CD14-positive monocyte (primary cell): ENCODE results near the gene PDK2. TPM values are rescaled to one million over a fixed set of nuclear protein-coding genes. Genes with fewer than 3 reads are reported as not detected.
A peak's percentile ranks its signal among the peaks of the same experiment; 100 is the strongest.

Experiments used
- DNase-seq, 3 donors: peaks; one replicate each; pipeline ENCODE4 v3.0.0-alpha.2; 2011 to 2022
- H2AFZ ChIP-seq: 2 replicates; pipeline ENCODE4 v1.6.0; 2012; ENCODE audit warnings: mild to moderate bottlenecking, low read depth, low read length, inconsistent platforms; ENCODE audit not compliant: insufficient read depth, poor library complexity, severe bottlenecking
- H3K27ac ChIP-seq, 2 donors: 1 replicate in 1 of 2; 2 replicates in 1 of 2; pipeline ENCODE4 v1.5.1; 2012 to 2013; ENCODE audit warnings: low read length in 2 of 2, control low read depth in 1 of 2, inconsistent platforms in 1 of 2, low read depth in 1 of 2, mild to moderate bottlenecking in 1 of 2
- H3K27me3 ChIP-seq, 2 donors: one replicate each; pipeline versions ENCODE4 v1.6.0 to v1.6.1; 2011 to 2013; ENCODE audit warnings: low read length in 2 of 2; ENCODE audit not compliant: control insufficient read depth in 2 of 2, insufficient read depth in 2 of 2
- H3K36me3 ChIP-seq, 2 donors: replicated peaks in 1 of 2; 1 replicate in 1 of 2; 2 replicates in 1 of 2; pipeline versions ENCODE4 v1.5.1 to v1.6.1; 2012 to 2013; ENCODE audit warnings: low read length in 2 of 2, control low read depth in 1 of 2, inconsistent platforms in 1 of 2, mild to moderate bottlenecking in 1 of 2; ENCODE audit not compliant: insufficient read depth in 2 of 2, control insufficient read depth in 1 of 2
- H3K4me1 ChIP-seq, 2 donors: 1 replicate in 1 of 2; 2 replicates in 1 of 2; pipeline versions ENCODE4 v1.5.1 to v1.6.1; 2012 to 2013; ENCODE audit warnings: low read length in 2 of 2, control low read depth in 1 of 2, inconsistent platforms in 1 of 2, mild to moderate bottlenecking in 1 of 2, moderate library complexity in 1 of 2; ENCODE audit not compliant: insufficient read depth in 2 of 2, control insufficient read depth in 1 of 2
- H3K4me2 ChIP-seq: replicated peaks from 2 replicates; pipeline ENCODE3; 2012; ENCODE audit warnings: low read length, moderate library complexity, mild to moderate bottlenecking; ENCODE audit not compliant: poor library complexity, severe bottlenecking; ENCODE audit errors: extremely low read depth
- H3K4me3 ChIP-seq, 3 experiments: fragments of 200-600 bp in 1 of 3; sonication (generic) in 1 of 3; replicated peaks in 1 of 3; 1 replicate in 2 of 3; 2 replicates in 1 of 3; pipeline ENCODE4 v1.5.1; 2011 to 2013; ENCODE audit warnings: low read length in 3 of 3, mild to moderate bottlenecking in 3 of 3, control low read depth in 2 of 3, low read depth in 2 of 3, inconsistent platforms in 1 of 3, moderate library complexity in 1 of 3
- H3K79me2 ChIP-seq: 2 replicates; pipeline ENCODE4 v1.6.0; 2012; ENCODE audit warnings: mild to moderate bottlenecking, control low read depth, inconsistent platforms, low read length, moderate library complexity; ENCODE audit not compliant: insufficient read depth
- H3K9ac ChIP-seq: 2 replicates; pipeline ENCODE4 v1.6.0; 2017; ENCODE audit warnings: low read length, mild to moderate bottlenecking; ENCODE audit not compliant: insufficient read depth, poor library complexity, severe bottlenecking
- H3K9me3 ChIP-seq, 2 donors: replicated peaks in 1 of 2; 1 replicate in 1 of 2; 2 replicates in 1 of 2; pipeline versions ENCODE4 v1.5.1 to v1.6.1; 2012 to 2013; ENCODE audit warnings: low read length in 2 of 2, control low read depth in 1 of 2; ENCODE audit not compliant: control insufficient read depth in 1 of 2, insufficient read depth in 1 of 2
- H4K20me1 ChIP-seq: 2 replicates; pipeline ENCODE4 v1.6.0; 2012; ENCODE audit warnings: mild to moderate bottlenecking, low read length, control low read depth, moderate library complexity; ENCODE audit not compliant: insufficient read depth
- H3K27ac Mint-ChIP-seq, 7 donors: one replicate each; pipeline ENCODE4 v1.8.0; 2020; ENCODE audit warnings: mild to moderate bottlenecking in 7 of 7, mixed read lengths in 7 of 7, moderate library complexity in 6 of 7, inconsistent platforms in 2 of 7
- H3K27me3 Mint-ChIP-seq, 3 donors: one replicate each; pipeline ENCODE4 v1.8.0; 2021 to 2022; ENCODE audit warnings: low read depth in 3 of 3, mild to moderate bottlenecking in 3 of 3, mixed read lengths in 3 of 3, moderate library complexity in 3 of 3, inconsistent platforms in 1 of 3
- H3K36me3 Mint-ChIP-seq, 2 donors: one replicate each; pipeline ENCODE4 v1.8.0; 2020; ENCODE audit warnings: mixed read lengths in 2 of 2, inconsistent platforms in 1 of 2, mild to moderate bottlenecking in 1 of 2
- H3K4me1 Mint-ChIP-seq: one replicate; pipeline ENCODE4 v1.8.0; 2020; ENCODE audit warnings: mild to moderate bottlenecking, mixed read lengths
- H3K4me3 Mint-ChIP-seq, 2 donors: one replicate each; pipeline ENCODE4 v1.8.0; 2020; ENCODE audit warnings: mild to moderate bottlenecking in 2 of 2, mixed read lengths in 2 of 2, moderate library complexity in 1 of 2
- H3K9me3 Mint-ChIP-seq, 7 donors: one replicate each; pipeline ENCODE4 v1.8.0; 2020 to 2022; ENCODE audit warnings: mixed read lengths in 7 of 7, mild to moderate bottlenecking in 6 of 7, moderate library complexity in 6 of 7, inconsistent platforms in 2 of 7
- WGBS: methylation state at CpG from one replicate; pipeline ENCODE4 v1.1.5; 2013; ENCODE audit warnings: missing lambda C conversion rate; ENCODE audit not compliant: insufficient coverage; 5-methylcytosine and 5-hydroxymethylcytosine counted together
- intact Hi-C, 2 donors: fragments of 100-400 bp; cut with micrococcal nuclease; formaldehyde crosslinking; loops; one replicate each; pipeline versions ENCODE4 v1.15.0 to v1.15.1; 2023
- polyA plus RNA-seq, 3 donors: library from polyadenylated mRNA; depleted of rRNA in 1 of 3; unstranded in 2 of 3; stranded (reverse) in 1 of 3; fragments of 300-500 nt in 2 of 3; fragments of >200 nt in 1 of 3; fragmentation: Illumina TruSeq in 2 of 3; gene quantifications; 1 replicate in 2 of 3; 2 replicates in 1 of 3; pipeline ENCODE4 v1.2.3, GENCODE V29; 2012 to 2021
- TF ChIP-seq, protein P1 (sequence below): fragments of 200-600 bp; IDR thresholded peaks from one replicate; pipeline ENCODE4 v1.8.0; 2022; ENCODE audit warnings: antibody characterized with exemption, mild to moderate bottlenecking

The PDK2 gene
- polyA plus RNA-seq, 3 donors, result 15.9 to 43.0 (median 23.4) TPM

DNA sequence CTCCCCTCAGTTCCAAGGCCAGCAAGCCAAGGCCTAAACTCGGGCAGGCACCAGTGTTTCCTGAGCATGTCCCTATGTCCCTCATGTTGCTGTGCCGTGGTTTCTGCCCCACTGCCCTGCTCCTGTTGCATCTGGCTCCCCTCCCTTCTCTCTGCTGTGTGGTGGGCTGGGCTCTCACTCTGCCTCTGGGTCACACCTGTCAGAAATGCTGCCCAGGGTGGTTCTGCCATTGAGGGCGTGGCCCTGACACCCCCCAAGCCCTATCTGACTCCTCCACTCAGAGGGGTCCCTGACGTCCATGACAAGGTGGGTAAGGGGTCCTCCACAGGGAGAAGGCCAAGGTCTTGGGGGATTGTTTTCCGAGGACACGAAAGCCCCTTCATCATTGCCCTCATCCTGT is 48.5 kb upstream of the PDK2 start:
- no peak overlapping the region for H3K27ac Mint-ChIP-seq

DNA sequence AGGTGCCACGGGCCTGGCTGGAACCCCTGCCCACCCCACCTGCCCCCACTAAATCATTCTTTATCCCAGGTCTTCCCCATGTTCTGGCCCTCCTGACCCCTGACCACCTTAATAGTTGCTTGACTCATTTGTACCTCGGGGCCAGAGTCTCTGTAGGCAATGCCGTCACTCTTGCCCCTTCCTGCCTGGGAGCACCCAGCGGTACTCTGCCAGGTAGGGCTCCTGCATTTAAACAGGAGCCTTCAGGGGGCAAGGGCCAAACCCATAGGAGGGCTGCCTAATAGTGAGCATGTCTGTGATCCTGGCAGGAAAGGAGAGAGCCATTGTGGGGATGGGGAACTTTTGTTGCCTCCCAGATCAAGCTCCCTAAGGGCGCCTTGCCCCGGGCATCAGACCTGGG is 48.1 kb upstream of the PDK2 start:
- no peaks in the 10 kb centered on the region for H4K20me1 ChIP-seq
- Mint-ChIP-seq H3K36me3 (no peaks in the 10 kb centered on the region), H3K27me3 (peaks cover 8 to 14% (median 9%) of the 10 kb centered on the region in 3 donors), H3K4me1 (peaks cover 8% of the 10 kb centered on the region), H3K27ac (peak overlapping the region in 2 of 7 donors; percentile 23 to 66), H3K4me3 (no peak overlapping the region), H3K9me3 (no peaks in the 10 kb centered on the region)
- H3K4me2 ChIP-seq, result no peak overlapping the region
- TF ChIP-seq, protein P1, sequence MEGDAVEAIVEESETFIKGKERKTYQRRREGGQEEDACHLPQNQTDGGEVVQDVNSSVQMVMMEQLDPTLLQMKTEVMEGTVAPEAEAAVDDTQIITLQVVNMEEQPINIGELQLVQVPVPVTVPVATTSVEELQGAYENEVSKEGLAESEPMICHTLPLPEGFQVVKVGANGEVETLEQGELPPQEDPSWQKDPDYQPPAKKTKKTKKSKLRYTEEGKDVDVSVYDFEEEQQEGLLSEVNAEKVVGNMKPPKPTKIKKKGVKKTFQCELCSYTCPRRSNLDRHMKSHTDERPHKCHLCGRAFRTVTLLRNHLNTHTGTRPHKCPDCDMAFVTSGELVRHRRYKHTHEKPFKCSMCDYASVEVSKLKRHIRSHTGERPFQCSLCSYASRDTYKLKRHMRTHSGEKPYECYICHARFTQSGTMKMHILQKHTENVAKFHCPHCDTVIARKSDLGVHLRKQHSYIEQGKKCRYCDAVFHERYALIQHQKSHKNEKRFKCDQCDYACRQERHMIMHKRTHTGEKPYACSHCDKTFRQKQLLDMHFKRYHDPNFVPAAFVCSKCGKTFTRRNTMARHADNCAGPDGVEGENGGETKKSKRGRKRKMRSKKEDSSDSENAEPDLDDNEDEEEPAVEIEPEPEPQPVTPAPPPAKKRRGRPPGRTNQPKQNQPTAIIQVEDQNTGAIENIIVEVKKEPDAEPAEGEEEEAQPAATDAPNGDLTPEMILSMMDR, result no peak
- DNase-seq, result no peak
- H3K9ac ChIP-seq, result no peak overlapping the region
- H3K9me3 ChIP-seq, result no peaks in the 10 kb centered on the region
- H3K27ac ChIP-seq, result no peak overlapping the region
- WGBS, result 95% methylated on average over 4 of the region's 6 CpGs
- no peaks in the 10 kb centered on the region for H3K36me3 ChIP-seq
- H3K79me2 ChIP-seq, result no peaks in the 10 kb centered on the region
- intact Hi-C loops, result no loop called here
- no peaks in the 10 kb centered on the region for H3K27me3 ChIP-seq
- H2AFZ ChIP-seq, result no peak overlapping the region
- H3K4me3 ChIP-seq, result no peak overlapping the region
- no peaks in the 10 kb centered on the region for H3K4me1 ChIP-seq

More for the DNA sequence above, 48.5 kb upstream of the PDK2 start:
- Histone ChIP-seq H3K4me1 (no peaks in the 10 kb centered on the region), H3K4me2 (no peak overlapping the region), H3K27ac (no peak overlapping the region), H3K9me3 (no peaks in the 10 kb centered on the region), H4K20me1 (no peaks in the 10 kb centered on the region), H2AFZ (no peak overlapping the region), H3K36me3 (no peaks in the 10 kb centered on the region), H3K27me3 (no peaks in the 10 kb centered on the region), H3K79me2 (no peaks in the 10 kb centered on the region), H3K9ac (no peak overlapping the region), H3K4me3 (no peak overlapping the region)
- no peaks in the 10 kb centered on the region for H3K9me3 Mint-ChIP-seq
- TF ChIP-seq, protein P1, result no peak
- peaks cover 8% of the 10 kb centered on the region for H3K4me1 Mint-ChIP-seq
- DNase-seq, result no peak
- WGBS, result 100% methylated on average over 1 of the region's 6 CpGs
- no peaks in the 10 kb centered on the region for H3K36me3 Mint-ChIP-seq
- peaks cover 8 to 13% (median 9%) of the 10 kb centered on the region in 3 donors for H3K27me3 Mint-ChIP-seq
- intact Hi-C loops, result no loop called here
- no peak overlapping the region for H3K4me3 Mint-ChIP-seq
